ENCODE data around the gene MAST1.
"Not testable (repeated sequence)": the region's sequence is repeated elsewhere in the genome, so short reads cannot be mapped to it uniquely, and the experiment has no call there.

MAST1 gene

DNA sequence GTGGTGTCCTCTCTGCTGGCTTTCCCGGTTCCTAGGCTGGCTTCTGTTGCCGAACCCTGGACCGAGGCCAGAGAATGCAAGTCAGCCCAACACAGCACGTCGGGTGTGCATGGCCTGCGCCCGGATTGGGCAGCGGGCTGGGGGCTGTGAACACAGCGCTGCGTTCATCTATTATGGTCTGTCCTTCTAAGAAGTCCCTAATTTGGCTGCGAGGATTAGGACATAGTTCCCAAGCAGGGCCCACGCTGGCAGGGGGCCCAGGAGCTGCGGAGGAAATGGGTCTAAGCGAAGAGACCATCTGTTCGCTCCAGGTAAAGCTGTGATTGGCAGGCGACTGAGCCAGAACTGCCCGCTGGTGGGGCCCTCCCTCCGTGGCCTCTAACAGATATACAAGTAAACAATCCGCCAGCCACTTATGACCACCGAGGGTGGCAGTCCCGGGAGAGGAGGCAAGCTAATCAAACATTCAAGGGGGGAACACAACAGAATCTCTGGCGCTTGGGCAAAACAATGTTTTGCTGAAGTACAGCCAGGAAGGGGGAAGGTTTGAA lies 74.8 kb downstream of the MAST1 start:
- H3K27ac ChIP-seq: no peak overlapping the region

DNA sequence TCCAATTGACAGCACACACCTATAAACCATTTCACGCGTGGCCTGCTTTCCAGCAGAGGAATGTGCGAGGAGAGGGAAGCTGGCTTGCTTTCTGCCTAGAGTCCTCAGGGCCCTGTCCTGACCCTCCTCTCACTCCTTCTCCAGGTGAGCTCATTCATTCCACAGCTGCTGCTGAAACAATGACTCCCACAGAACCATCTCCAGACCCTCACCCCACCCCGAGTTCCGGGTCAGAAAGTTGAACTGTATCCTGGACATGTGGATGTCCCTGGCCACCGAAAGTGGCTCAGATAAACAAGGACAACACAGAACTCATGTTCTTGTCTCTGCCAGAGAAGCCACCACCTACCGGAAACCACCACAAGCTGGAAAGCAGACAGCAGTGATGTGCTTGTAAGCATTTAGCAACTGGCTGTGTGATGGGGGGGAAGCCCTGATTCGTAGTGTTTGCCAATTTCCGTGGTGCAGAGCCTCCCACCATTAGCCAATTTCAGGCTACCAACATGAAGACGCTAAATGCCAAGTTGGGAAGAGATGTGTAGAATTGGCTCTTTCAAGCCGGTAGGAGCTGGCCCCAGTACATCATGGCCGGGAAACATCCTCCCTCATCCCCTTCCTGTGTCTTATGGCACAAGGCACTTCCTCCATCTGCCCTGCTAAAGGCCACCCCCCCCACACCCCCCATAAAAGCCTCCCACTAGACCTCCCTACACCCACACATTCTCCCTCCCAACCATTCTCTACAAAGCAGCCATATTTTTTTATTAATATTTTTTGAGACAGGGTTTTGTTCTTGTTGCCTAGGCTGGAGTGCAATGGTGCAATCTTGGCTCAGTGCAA lies 75.8 kb downstream of the MAST1 start:
- ChIA-PET CTCF (interaction anchor here (0.6 to 1.1 kb wide), 4 partner anchors 8 to 112 kb away, joined by 3 to 4 read pairs (median 4); no protein-coding TSS in a partner anchor), POLR2A (ENCODE audit: low non-redundant PET) (no interaction called here)
- DNase-seq (ENCODE audit: low spot score): no peak
- H3K27ac ChIP-seq: no peak overlapping the region
- TF ChIP-seq CTCF (conservative IDR thresholded peaks at IDR 0.05; ENCODE audit: low read depth): no peak

More for the DNA sequence above, 74.8 kb downstream of the MAST1 start:
- POLR2A ChIA-PET (ENCODE audit: low non-redundant PET): no interaction called here
- CTCF ChIA-PET: interaction anchor here (0.7 to 1.1 kb wide), 2 partner anchors 9 to 52 kb away, joined by 4 read pairs; no protein-coding TSS in a partner anchor
- TF ChIP-seq CTCF (conservative IDR thresholded peaks at IDR 0.05; ENCODE audit: low read depth): no peak
- DNase-seq (ENCODE audit: low spot score): no peak

DNA sequence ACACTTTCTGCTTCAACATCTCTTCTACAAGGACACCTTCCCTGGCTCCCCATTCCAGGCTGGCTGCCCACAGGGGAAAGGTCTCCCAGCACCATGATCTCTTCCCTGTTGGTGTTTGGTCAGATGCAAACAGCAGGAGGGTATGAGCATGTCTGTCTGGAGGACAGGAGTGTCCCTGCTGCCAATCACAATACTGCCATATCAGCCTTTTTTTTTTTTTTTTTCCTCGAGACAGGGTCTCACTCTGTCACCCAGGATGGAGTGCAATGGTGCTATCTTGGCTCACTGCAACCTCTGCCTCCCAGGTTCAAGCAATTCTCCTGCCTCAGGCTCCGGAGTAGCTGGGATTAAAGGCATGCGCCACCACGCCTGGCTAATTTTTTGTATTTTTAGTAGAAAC lies 77.5 kb downstream of the MAST1 start:
- DNase-seq (ENCODE audit: low spot score); POLR2A ChIA-PET (ENCODE audit: low non-redundant PET); H3K27ac ChIP-seq: not testable (repeated sequence)
- CTCF ChIA-PET: interaction anchor here (0.6 to 0.7 kb wide), 2 partner anchors 34 to 156 kb away, joined by 3 to 4 read pairs; no protein-coding TSS in a partner anchor

GRCh38 chr19:12918253-12918652 lies 79.9 kb downstream of the MAST1 start:
- CTCF ChIA-PET: no interaction called here
- no peak overlapping the region for H3K27ac ChIP-seq

DNA sequence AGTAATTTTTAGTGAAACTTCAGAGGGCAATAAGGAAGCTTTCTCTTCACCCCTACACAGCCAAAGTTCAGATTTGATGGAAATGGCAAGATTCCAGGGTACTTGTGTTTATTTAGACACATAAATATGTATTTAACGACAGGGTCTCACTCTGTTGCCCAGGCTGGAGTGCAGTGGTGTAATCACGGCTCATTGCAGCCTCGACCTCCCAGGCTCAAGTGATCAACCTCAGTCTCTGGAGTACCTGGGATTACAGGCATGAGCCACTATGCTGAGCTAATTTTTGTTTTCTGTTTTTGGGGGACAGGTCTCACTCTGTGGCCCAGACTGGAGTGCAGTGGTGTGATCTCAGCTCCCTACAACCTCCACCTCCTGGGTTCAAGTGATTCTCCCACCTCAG lies 82.7 kb downstream of the MAST1 start:
- ChIA-PET CTCF (interaction anchor here (0.6 to 0.7 kb wide), 2 partner anchors 17 to 44 kb away, joined by 3 read pairs; no protein-coding TSS in a partner anchor), POLR2A (ENCODE audit: low non-redundant PET) (interaction anchor here (0.6 to 0.7 kb wide), 2 partner anchors 11 to 115 kb away, joined by 4 to 5 read pairs; no protein-coding TSS in a partner anchor)
- H3K27ac ChIP-seq: peak overlapping the region; percentile 61
- no peak for DNase-seq (ENCODE audit: low spot score)
- TF ChIP-seq CTCF (conservative IDR thresholded peaks at IDR 0.05; ENCODE audit: low read depth): no peak

More at GRCh38 chr19:12918253-12918652, 79.9 kb downstream of the MAST1 start:
- POLR2A ChIA-PET (ENCODE audit: low non-redundant PET): no interaction called here
- no peak for DNase-seq (ENCODE audit: low spot score)
- TF ChIP-seq CTCF (conservative IDR thresholded peaks at IDR 0.05; ENCODE audit: low read depth): no peak

- no peak overlapping the region for H3K27ac ChIP-seq
- CTCF ChIA-PET: no interaction called here
- DNase-seq (ENCODE audit: low spot score): no peak
- POLR2A ChIA-PET (ENCODE audit: low non-redundant PET): no interaction called here
- TF ChIP-seq CTCF (conservative IDR thresholded peaks at IDR 0.05; ENCODE audit: low read depth): no peak
Measured at GRCh38 chr19:12922959-12923358, 84.6 kb downstream of the MAST1 start.
